MCF 10A (cell line): ENCODE results near the gene ELOA. TPM values are rescaled to one million over a fixed set of nuclear protein-coding genes. Genes with fewer than 3 reads are reported as not detected.
A peak's percentile ranks its signal among the peaks of the same experiment; 100 is the strongest.
"Not testable (repeated sequence)": the region's sequence is repeated elsewhere in the genome, so short reads cannot be mapped to it uniquely, and the experiment has no call there.

ENCODE experiments used
- BruUV-seq: library from RNA; stranded (reverse); fragments of 400-500 nt; replicated peaks from 2 replicates; lab custom pipeline; 2021; lab: Mats Ljungman, UMichigan
- CTCF ChIA-PET: fragments of 300-600 bp; sonication (Branson Sonifier 250); formaldehyde crosslinking; extraction: SDS; loops from one replicate; lab custom pipeline; 2021; ENCODE audit warnings: antibody characterized with exemption, inconsistent platforms; lab: Yijun Ruan, JAX
- POLR2A ChIA-PET: fragments of 300-600, 350-650 bp; sonication (Branson Sonifier 250); formaldehyde crosslinking; extraction: SDS; loops from one replicate; lab custom pipeline; 2020; ENCODE audit warnings: antibody characterized with exemption, inconsistent platforms; lab: Yijun Ruan, JAX
- DNase-seq: peaks from one replicate; pipeline ENCODE4 v3.0.0-alpha.2; 2018; ENCODE audit not compliant: unreplicated experiment
- H3K27ac Mint-ChIP-seq: one replicate; pipeline ENCODE4 v1.8.0; 2022; ENCODE audit warnings: mild to moderate bottlenecking, low read depth, mixed read lengths; ENCODE audit not compliant: unreplicated experiment
- H3K27me3 Mint-ChIP-seq: one replicate; pipeline ENCODE4 v1.8.0; 2022; ENCODE audit warnings: mixed read lengths; ENCODE audit not compliant: insufficient read depth, unreplicated experiment
- H3K36me3 Mint-ChIP-seq: one replicate; pipeline ENCODE4 v1.8.0; 2022; ENCODE audit warnings: mild to moderate bottlenecking, moderate library complexity, mixed read lengths; ENCODE audit not compliant: insufficient read depth, unreplicated experiment
- H3K4me1 Mint-ChIP-seq: one replicate; pipeline ENCODE4 v1.8.0; 2022; ENCODE audit warnings: mixed read lengths; ENCODE audit not compliant: insufficient read depth, unreplicated experiment
- H3K4me3 Mint-ChIP-seq: one replicate; pipeline ENCODE4 v1.8.0; 2022; ENCODE audit warnings: mild to moderate bottlenecking, moderate library complexity, mixed read lengths; ENCODE audit not compliant: unreplicated experiment
- H3K9me3 Mint-ChIP-seq: one replicate; pipeline ENCODE4 v1.8.0; 2022; ENCODE audit warnings: mixed read lengths; ENCODE audit not compliant: unreplicated experiment
- intact Hi-C: fragments of 100-400 bp; cut with micrococcal nuclease; formaldehyde crosslinking; loops from 2 replicates; pipeline ENCODE4 v1.14.1; 2022
- total RNA-seq: library from RNA; stranded (reverse); gene quantifications from 2 replicates; pipeline ENCODE4 v1.2.3, GENCODE V29; 2022
- TF ChIP-seq, protein P1 (sequence below): fragments of 200-600 bp; IDR thresholded peaks from one replicate; pipeline ENCODE4 v1.8.0; 2022; ENCODE audit warnings: antibody characterized with exemption, mild to moderate bottlenecking; ENCODE audit not compliant: unreplicated experiment

ELOA gene
- total RNA-seq, 1 experiment from 2014 or later, result 68.3 TPM

DNA sequence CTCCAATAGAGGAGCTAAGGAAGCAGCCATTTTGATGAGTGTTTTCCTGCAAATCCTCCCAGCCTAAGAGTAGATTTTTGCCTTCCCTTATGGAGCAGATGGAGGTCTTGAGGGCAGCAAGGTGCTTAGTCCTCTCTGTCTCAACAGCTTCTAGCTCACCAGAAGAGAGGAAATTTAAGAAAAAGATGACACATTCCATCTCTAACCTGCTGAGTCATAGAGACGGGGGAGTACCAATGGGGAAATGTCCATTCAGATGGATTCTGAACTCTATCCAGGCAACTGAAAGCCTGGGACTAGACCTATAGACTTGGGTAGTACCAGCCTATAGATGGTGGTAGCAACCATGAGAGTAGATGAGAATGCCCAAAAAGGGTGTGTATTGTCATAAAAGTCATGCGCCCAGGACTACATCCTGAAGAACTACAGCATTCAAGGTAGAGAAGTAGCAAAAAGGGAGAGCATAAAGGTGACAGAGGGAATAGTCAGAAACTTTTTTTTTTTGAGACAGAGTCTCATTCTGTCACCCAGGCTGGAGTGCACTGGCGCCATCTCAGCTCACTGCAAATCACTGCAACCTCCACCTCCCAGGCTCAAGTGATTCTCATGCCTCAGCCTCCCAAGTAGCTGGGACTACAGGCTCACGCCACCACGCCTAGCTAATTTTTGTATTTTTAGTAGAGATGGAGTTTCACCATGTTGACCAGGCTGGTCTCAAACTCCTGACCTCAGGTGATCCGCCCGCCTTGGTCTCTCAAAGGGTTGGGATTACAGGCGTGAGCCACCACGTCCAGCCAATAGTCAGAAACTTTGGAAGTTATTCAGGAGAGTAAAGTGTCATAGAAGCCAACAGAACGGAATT lies 10.7 kb upstream of the ELOA start:
- peak; percentile 52 for DNase-seq
- intact Hi-C loops, result no loop called here
- peaks cover 24% of the 10 kb centered on the region for H3K4me1 Mint-ChIP-seq
- H3K27me3 Mint-ChIP-seq, result no peaks in the 10 kb centered on the region
- BruUV-seq, result no TSS peak
- H3K9me3 Mint-ChIP-seq, result no peaks in the 10 kb centered on the region
- CTCF ChIA-PET, result no interaction called here
- POLR2A ChIA-PET, result interaction anchor here (0.6 kb wide), 1 partner anchor 199 kb away, joined by 3 read pairs; no protein-coding TSS in a partner anchor
- TF ChIP-seq, protein P1, sequence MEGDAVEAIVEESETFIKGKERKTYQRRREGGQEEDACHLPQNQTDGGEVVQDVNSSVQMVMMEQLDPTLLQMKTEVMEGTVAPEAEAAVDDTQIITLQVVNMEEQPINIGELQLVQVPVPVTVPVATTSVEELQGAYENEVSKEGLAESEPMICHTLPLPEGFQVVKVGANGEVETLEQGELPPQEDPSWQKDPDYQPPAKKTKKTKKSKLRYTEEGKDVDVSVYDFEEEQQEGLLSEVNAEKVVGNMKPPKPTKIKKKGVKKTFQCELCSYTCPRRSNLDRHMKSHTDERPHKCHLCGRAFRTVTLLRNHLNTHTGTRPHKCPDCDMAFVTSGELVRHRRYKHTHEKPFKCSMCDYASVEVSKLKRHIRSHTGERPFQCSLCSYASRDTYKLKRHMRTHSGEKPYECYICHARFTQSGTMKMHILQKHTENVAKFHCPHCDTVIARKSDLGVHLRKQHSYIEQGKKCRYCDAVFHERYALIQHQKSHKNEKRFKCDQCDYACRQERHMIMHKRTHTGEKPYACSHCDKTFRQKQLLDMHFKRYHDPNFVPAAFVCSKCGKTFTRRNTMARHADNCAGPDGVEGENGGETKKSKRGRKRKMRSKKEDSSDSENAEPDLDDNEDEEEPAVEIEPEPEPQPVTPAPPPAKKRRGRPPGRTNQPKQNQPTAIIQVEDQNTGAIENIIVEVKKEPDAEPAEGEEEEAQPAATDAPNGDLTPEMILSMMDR, result no peak
- H3K4me3 Mint-ChIP-seq, result no peak overlapping the region
- H3K36me3 Mint-ChIP-seq, result peaks cover 12% of the 10 kb centered on the region
- no peak overlapping the region for H3K27ac Mint-ChIP-seq

DNA sequence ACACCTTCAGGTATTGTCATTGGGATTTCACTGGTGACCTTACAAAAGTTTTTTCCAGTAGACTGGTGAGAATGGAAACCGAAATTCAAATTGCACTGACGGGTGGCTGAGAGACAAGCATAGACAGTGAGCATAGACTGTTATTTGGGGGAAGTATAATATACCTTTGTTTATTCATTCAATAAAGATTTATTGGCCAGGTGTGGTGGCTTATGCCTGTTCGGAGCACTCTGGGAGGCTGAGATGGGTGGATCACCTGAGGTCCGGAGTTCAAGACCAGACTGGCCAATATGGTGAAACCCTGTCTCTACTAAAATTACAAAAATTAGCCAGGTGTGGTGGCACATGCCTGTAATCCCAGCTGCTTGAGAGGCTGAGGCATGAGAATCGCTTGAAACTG lies 10.0 kb upstream of the ELOA start:
- BruUV-seq, DNase-seq, H3K36me3 Mint-ChIP-seq, H3K9me3 Mint-ChIP-seq, intact Hi-C loops, CTCF ChIA-PET, H3K27ac Mint-ChIP-seq, H3K4me3 Mint-ChIP-seq, H3K27me3 Mint-ChIP-seq: not testable (repeated sequence)
- peaks cover 20% of the 10 kb centered on the region for H3K4me1 Mint-ChIP-seq
- POLR2A ChIA-PET, result interaction anchor here (0.8 to 1.0 kb wide), 2 partner anchors 10 to 42 kb away, joined by 4 read pairs; partner anchors contain the start of genes ELOA and RPL11

DNA sequence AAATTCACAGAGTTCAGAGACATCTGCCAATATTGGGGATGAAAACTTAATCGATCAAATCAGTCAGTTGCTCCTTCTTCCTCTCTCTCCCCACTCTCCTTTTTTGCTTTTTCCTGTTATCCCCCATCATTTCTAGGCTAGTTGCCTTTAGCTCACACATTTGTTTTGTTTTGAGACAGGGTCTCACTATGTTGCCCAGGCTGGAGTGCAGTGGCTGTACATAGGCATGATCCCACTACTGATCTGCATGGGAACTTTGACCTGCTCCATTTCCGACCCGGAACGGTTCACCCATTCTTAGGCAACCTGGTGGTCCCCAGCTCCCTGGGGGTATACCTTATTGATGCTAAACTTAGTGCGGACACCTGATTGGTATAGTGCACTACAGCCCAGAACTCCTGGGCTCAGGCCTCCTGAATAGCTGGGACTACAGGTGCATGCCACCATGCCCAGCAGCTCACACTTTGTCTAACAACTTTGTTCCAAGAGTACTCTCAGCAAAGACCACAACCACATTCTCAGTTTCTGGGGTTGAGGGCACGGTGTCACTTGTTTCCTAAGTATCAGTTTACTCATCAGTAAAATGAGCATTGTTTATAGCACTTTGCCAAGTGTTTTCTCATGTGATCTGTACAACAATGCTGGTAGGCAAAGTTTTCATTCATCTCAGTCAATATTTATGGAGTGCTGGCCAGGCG lies 6.7 kb upstream of the ELOA start:
- CTCF ChIA-PET, result interaction anchor here (0.6 to 1.1 kb wide), 2 partner anchors 145 to 180 kb away, joined by 4 read pairs; no protein-coding TSS in a partner anchor
- Mint-ChIP-seq H3K4me3 (no peak overlapping the region), H3K36me3 (peaks cover 13% of the 10 kb centered on the region), H3K27ac (no peak overlapping the region), H3K4me1 (peaks cover 10% of the 10 kb centered on the region), H3K27me3 (no peaks in the 10 kb centered on the region), H3K9me3 (no peaks in the 10 kb centered on the region)
- BruUV-seq, result no TSS peak
- TF ChIP-seq, protein P1, result no peak
- intact Hi-C loops, result no loop called here
- POLR2A ChIA-PET, result interaction anchor here (0.6 to 1.3 kb wide), 3 partner anchors 10 to 41 kb away, joined by 3 to 5 read pairs (median 3); no protein-coding TSS in a partner anchor
- DNase-seq, result no peak

DNA sequence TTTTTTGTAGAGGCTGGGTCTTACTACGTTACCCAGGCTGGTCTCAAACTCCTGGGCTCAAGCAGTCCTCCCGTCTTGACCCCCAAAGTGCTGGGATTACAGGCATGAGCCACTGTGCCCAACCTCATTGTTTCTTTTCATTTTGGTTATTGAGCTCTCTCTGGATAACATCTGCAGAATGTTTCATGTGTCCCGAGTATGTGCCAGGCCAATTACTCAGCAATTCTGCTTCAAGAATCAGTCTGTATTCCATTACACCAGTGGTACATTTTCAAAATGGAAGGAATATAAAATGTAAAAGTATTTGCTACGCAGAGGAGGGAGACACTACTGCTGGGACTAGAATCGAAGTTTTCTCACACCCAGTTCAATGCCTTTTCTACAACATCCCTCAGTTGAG lies 1.7 kb upstream of the ELOA start:
- Mint-ChIP-seq H3K36me3 (peaks cover 21% of the 10 kb centered on the region), H3K27me3 (no peaks in the 10 kb centered on the region), H3K4me1 (peaks cover 20% of the 10 kb centered on the region), H3K4me3 (peak overlapping the region; percentile 83), H3K27ac (peak overlapping the region; percentile 64), H3K9me3 (no peaks in the 10 kb centered on the region)
- intact Hi-C loops, result loop anchor here (5.0 kb wide), 1 partner anchor 199 kb away; no protein-coding TSS in a partner anchor
- TF ChIP-seq, protein P1, result no peak
- CTCF ChIA-PET, result interaction anchor here (0.6 kb wide), 1 partner anchor 1825 kb away, joined by 3 read pairs; no protein-coding TSS in a partner anchor
- no peak for DNase-seq
- POLR2A ChIA-PET, result interaction anchor here (7.5 kb wide), 1 partner anchor 49 kb away, joined by 95 read pairs; the partner anchor contains the start of gene RPL11
- no TSS peak for BruUV-seq
